Measurements from ENCODE around the gene OR5AU1.

Gene OR5AU1

DNA sequence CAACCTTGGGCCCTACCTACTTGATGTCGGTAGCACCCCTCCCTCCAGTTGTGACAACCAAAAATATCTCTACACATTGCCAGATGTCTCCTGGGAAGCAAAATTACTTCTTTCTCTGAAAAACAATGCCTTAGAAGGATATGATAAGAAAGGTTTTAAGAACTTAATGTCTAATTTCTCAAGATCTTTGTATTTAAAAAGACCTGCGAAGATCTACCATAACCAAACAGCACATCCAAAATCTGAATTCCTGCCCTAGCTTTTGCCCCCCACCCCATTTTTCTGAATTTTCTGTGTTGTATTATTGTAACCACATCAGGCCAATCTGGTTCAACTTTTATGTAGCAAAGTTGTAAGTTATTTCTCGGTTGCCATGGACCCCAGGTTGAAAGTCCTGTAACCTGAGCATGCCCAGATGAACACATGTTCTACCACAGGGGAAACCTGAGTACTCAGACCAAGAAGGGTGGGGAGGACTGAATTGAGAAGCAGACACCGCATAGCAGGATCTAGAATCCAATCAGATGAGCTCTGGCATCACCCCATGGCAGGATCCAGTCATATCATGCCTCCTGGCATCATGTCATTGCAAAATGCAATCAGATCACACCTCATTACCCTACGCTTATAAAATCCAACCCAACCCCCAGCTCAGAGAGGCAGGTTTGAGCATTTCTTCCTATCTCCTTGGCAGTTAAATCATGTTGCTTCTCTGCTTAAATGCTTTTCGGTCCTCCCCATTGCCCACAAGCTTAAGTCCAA is 46.3 kb downstream of the OR5AU1 start:
- no peaks in the 10 kb centered on the region for H3K27me3 ChIP-seq (ENCODE audit: control insufficient read depth in 5 of 5, insufficient read depth in 4 of 5, low read length in 5 of 5)
- no peak overlapping the region for H3K4me3 ChIP-seq (ENCODE audit: low read depth in 1 of 5, low read length in 5 of 5)
- H3K9me3 ChIP-seq (ENCODE audit: control insufficient read depth in 5 of 5, low read length in 5 of 5), result no peaks in the 10 kb centered on the region
- no peak overlapping the region for H3K9ac ChIP-seq (ENCODE audit: low read length in 5 of 5)
- peaks cover 8 to 60% (median 34%) of the 10 kb centered on the region in 5 donors for H3K4me1 ChIP-seq (ENCODE audit: control insufficient read depth in 5 of 5, insufficient read depth in 5 of 5, low read length in 5 of 5)
- peak overlapping the region; percentile 100 for H3K27ac ChIP-seq (ENCODE audit: low read depth, low read length)
- no peaks in the 10 kb centered on the region for H3K36me3 ChIP-seq (ENCODE audit: control insufficient read depth in 5 of 5, insufficient read depth in 5 of 5, low read length in 5 of 5)

DNA sequence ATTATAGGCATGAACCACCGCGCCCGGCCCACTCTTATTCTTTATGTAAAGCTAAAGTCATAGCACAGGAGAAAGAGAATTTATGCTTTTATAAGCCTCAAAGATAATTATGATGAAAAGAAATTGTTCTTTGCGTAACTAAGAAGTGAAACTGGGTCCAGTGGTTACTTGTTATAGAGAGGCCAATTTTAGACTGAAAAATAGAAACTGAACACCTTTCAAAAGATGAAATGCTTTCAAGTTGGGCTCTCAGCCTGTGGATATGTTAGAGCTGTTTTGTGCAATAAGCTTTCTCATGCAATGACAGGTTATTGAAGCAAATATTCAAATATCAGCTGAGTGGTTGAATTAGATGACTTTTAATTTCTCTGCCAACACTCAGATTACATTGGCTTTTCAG is 47.1 kb downstream of the OR5AU1 start:
- Histone ChIP-seq H3K27ac (ENCODE audit: low read depth, low read length) (peak overlapping the region; percentile 100), H3K4me1 (ENCODE audit: control insufficient read depth in 5 of 5, insufficient read depth in 5 of 5, low read length in 5 of 5) (peaks cover 11 to 66% (median 41%) of the 10 kb centered on the region in 5 donors), H3K36me3 (ENCODE audit: control insufficient read depth in 5 of 5, insufficient read depth in 5 of 5, low read length in 5 of 5) (no peaks in the 10 kb centered on the region), H3K9ac (ENCODE audit: low read length in 5 of 5) (no peak overlapping the region), H3K9me3 (ENCODE audit: control insufficient read depth in 5 of 5, low read length in 5 of 5) (no peaks in the 10 kb centered on the region), H3K4me3 (ENCODE audit: low read depth in 1 of 5, low read length in 5 of 5) (no peak overlapping the region), H3K27me3 (ENCODE audit: control insufficient read depth in 5 of 5, insufficient read depth in 4 of 5, low read length in 5 of 5) (no peaks in the 10 kb centered on the region)

DNA sequence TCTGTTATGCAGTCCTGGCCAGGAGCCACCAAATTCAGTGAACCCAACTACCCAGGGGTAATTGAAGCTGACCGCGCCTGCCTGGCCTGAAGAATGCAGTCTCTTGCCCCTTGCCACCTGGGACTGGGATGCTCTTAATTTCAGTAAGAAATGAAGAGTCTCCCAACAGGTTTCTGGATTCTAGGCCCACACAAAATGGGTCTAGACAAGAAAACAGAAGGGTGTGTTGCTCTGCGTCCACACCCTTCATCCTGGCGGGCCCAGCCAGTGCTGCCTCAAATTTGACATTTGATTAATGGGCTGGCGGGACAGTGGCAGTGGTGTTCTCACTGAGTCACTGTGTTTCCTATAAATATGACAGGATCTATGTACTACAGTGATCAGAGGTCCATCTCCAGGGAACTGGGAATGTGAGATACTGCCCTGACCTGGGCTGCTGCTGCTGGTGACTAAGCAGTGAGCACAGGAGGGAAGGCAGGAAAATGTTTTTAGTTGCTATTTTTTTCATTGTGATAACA is 48.5 kb downstream of the OR5AU1 start:
- H3K27me3 ChIP-seq (ENCODE audit: control insufficient read depth in 5 of 5, insufficient read depth in 4 of 5, low read length in 5 of 5), result no peaks in the 10 kb centered on the region
- peak overlapping the region; percentile 100 for H3K27ac ChIP-seq (ENCODE audit: low read depth, low read length)
- peaks cover 17 to 70% (median 52%) of the 10 kb centered on the region in 5 donors for H3K4me1 ChIP-seq (ENCODE audit: control insufficient read depth in 5 of 5, insufficient read depth in 5 of 5, low read length in 5 of 5)
- no peak overlapping the region for H3K4me3 ChIP-seq (ENCODE audit: low read depth in 1 of 5, low read length in 5 of 5)
- no peaks in the 10 kb centered on the region for H3K9me3 ChIP-seq (ENCODE audit: control insufficient read depth in 5 of 5, low read length in 5 of 5)
- no peaks in the 10 kb centered on the region for H3K36me3 ChIP-seq (ENCODE audit: control insufficient read depth in 5 of 5, insufficient read depth in 5 of 5, low read length in 5 of 5)
- peak overlapping the region in 4 of 5 donors; percentile 12 to 70 (median 44) for H3K9ac ChIP-seq (ENCODE audit: low read length in 5 of 5)

- peaks cover 17 to 65% (median 52%) of the 10 kb centered on the region in 5 donors for H3K4me1 ChIP-seq (ENCODE audit: control insufficient read depth in 5 of 5, insufficient read depth in 5 of 5, low read length in 5 of 5)
- H3K27ac ChIP-seq (ENCODE audit: low read depth, low read length), result peak overlapping the region; percentile 100
- H3K27me3 ChIP-seq (ENCODE audit: control insufficient read depth in 5 of 5, insufficient read depth in 4 of 5, low read length in 5 of 5), result no peaks in the 10 kb centered on the region
- no peaks in the 10 kb centered on the region for H3K9me3 ChIP-seq (ENCODE audit: control insufficient read depth in 5 of 5, low read length in 5 of 5)
- peak overlapping the region; percentile 11 to 58 (median 32) for H3K4me3 ChIP-seq (ENCODE audit: low read depth in 1 of 5, low read length in 5 of 5)
- peak overlapping the region in 4 of 5 donors; percentile 12 to 83 (median 56) for H3K9ac ChIP-seq (ENCODE audit: low read length in 5 of 5)
- H3K36me3 ChIP-seq (ENCODE audit: control insufficient read depth in 5 of 5, insufficient read depth in 5 of 5, low read length in 5 of 5), result no peaks in the 10 kb centered on the region
These were observed 49.2 kb downstream of the OR5AU1 start for GRCh38 chr14:21106498-21107282.

- peak overlapping the region; percentile 11 to 58 (median 32) for H3K4me3 ChIP-seq (ENCODE audit: low read depth in 1 of 5, low read length in 5 of 5)
- peaks cover 17 to 59% (median 49%) of the 10 kb centered on the region in 5 donors for H3K4me1 ChIP-seq (ENCODE audit: control insufficient read depth in 5 of 5, insufficient read depth in 5 of 5, low read length in 5 of 5)
- peak overlapping the region; percentile 100 for H3K27ac ChIP-seq (ENCODE audit: low read depth, low read length)
- H3K27me3 ChIP-seq (ENCODE audit: control insufficient read depth in 5 of 5, insufficient read depth in 4 of 5, low read length in 5 of 5), result no peaks in the 10 kb centered on the region
- H3K36me3 ChIP-seq (ENCODE audit: control insufficient read depth in 5 of 5, insufficient read depth in 5 of 5, low read length in 5 of 5), result no peaks in the 10 kb centered on the region
- H3K9me3 ChIP-seq (ENCODE audit: control insufficient read depth in 5 of 5, low read length in 5 of 5), result no peaks in the 10 kb centered on the region
- H3K9ac ChIP-seq (ENCODE audit: low read length in 5 of 5), result peak overlapping the region in 3 of 5 donors; percentile 41 to 83 (median 70)
These were observed 49.7 kb downstream of the OR5AU1 start for GRCh38 chr14:21106176-21106497.

DNA sequence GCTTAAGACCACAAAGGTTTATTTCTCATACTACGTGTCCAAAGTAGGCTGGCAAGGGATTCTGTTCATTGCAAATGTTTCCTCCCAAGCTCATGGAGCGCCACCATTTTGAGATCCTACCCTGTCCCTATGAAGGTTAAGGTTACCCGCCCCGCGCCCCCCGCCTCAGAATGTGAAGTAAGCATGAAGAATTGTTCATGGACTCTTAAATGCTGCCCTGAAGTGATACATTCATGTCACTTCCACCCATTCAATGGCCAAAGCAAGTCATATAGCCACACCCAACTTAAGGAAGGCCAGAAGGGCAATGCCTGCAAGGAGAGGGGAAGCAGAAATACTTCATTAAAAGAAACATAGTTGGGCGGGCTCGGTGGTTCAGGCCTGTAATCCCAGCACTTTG is 50.8 kb downstream of the OR5AU1 start:
- Histone ChIP-seq H3K9me3 (ENCODE audit: control insufficient read depth in 5 of 5, low read length in 5 of 5) (no peaks in the 10 kb centered on the region), H3K4me1 (ENCODE audit: control insufficient read depth in 5 of 5, insufficient read depth in 5 of 5, low read length in 5 of 5) (peaks cover 17 to 56% (median 47%) of the 10 kb centered on the region in 5 donors), H3K9ac (ENCODE audit: low read length in 5 of 5) (peak overlapping the region in 3 of 5 donors; percentile 91 to 97 (median 94)), H3K4me3 (ENCODE audit: low read depth in 1 of 5, low read length in 5 of 5) (peak overlapping the region in 3 of 5 donors; percentile 77 to 91 (median 90)), H3K27me3 (ENCODE audit: control insufficient read depth in 5 of 5, insufficient read depth in 4 of 5, low read length in 5 of 5) (no peaks in the 10 kb centered on the region), H3K27ac (ENCODE audit: low read depth, low read length) (peak overlapping the region; percentile 100), H3K36me3 (ENCODE audit: control insufficient read depth in 5 of 5, insufficient read depth in 5 of 5, low read length in 5 of 5) (no peaks in the 10 kb centered on the region)
